NCI-H226 (cell line): ENCODE results near the gene NAT8L.

Source experiments
- DNase-seq: peaks from one replicate; pipeline ENCODE4 v3.0.0-alpha.2; 2015

The NAT8L gene

DNA sequence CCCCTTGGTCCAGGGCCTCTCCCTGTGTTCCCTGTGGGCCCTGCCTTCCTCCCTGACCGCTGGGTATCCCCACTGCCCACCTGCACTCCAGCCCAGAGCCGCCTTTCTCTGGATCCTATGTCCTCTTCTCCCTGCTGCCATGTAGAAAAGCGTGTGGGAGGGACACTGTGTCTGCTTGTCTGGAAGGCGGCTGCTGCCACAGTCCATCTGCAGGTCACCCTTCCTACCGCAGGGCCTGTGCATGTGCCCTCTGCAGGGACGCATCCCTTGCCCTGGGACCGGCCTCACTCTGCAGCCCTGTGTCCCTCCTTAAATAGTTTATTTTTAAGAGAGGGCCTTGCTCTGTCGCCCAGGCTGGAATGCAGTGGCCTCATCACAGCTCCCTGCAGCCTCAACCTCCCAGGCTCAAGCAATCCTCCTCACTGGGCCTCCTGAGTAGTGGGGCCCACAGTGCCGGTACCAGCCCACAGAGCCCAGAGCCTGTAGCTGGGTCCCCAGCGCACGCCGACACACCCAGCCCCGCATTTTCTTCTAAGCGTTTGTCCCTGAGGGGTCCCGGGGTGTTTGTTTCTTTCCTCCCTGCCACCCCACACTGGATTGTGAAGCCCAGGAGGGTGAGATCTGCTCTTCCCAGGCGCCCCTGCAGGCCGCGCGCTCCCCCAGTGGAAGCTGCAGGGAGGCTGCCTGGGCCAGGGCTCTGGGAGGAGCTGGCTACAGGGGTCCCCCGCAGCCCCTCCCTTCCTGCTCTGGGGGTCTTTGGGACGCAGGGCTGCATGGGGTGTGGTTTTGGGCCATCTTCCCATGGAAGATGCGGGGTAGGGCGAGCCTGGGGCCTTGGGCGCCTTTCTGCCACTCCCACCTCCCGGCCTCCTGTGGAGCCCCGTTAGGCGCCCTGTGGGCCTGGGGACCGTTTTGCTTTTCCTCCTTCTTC is 12.8 kb upstream of the NAT8L start:
- DNase-seq: no peak

GRCh38 chr4:2047031-2047660 is 12.0 kb upstream of the NAT8L start:
- no peak for DNase-seq

- no peak for DNase-seq
Observed at GRCh38 chr4:2047781-2048581, 11.1 kb upstream of the NAT8L start.

DNA sequence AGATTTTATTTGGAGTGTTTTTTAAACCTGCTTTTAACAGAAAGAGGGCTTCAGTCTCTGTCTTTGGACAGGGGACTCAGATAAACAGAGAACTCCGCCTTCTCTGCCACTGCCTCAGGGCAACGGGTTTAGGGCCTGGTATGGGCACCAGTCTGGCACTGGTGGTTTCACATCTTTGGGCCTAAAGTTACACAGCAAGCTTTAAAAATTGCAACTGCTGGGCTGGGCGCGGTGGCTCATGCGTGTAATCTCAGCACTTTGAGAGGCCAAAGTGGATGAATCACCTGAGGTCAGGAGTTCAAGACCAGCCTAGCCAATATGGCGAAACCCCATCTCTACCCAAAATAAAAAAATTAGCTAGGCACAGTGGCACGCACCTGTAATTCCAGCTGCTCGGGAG is 10.3 kb upstream of the NAT8L start:
- peak; percentile 39 for DNase-seq

DNA sequence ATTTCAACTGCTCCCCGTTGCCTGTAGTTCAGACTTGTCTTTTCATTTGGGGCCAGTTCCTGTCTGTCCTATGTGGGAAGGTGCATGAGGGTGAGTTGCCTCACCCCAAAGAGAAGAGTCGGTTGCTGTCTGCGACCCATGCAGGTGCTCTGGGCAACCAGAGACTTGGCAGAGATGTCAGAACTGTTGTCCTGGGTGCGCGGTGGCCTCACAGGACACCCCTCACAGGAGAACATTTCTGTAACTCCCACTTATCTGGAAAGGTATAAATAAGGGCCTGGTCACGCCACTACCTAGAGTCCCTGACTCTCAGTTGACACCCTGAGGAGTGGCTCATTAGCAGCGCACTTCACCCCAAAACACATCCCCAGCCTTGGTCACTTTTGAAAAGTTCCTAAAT is 9.7 kb upstream of the NAT8L start:
- DNase-seq: no peak

DNA sequence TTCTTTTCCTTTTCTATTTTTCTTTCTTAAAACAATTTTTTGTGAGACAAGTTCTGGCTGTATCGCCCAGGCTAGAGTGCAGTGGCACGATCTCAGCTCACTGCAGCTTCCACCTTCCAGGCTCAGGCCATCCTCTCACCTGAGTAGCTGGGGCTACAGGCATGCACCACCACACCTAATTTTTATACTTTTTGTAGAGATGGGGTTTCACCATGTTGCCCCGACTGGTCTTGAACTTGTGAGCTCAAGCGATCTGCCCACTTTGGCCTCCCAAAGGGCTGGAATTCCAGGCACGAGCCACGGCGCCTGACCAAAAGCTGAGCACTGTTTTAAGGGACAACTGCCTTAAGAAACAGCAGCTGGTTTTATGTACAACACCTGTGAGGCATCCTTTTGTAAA is 9.3 kb upstream of the NAT8L start:
- DNase-seq: no peak

DNA sequence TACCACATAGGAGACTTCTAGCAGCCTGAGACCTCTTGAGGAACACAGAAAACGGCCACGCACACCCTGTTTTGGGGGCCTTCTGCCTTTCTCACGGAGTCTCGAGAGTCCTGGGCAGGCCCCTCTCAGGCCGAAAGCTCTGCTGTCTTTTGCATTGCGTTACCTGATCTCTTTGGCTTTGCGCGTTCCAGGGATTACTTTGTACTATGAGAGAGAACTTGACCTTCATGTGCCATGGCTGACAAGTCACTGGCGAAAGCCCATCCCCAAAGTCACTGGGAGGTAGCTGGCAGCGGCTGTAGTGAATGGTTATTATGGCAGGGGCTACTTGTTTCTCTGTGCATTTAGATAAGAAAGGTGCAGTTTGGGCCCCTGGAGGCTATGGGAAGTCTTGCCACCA is 8.0 kb upstream of the NAT8L start:
- DNase-seq: no peak

DNA sequence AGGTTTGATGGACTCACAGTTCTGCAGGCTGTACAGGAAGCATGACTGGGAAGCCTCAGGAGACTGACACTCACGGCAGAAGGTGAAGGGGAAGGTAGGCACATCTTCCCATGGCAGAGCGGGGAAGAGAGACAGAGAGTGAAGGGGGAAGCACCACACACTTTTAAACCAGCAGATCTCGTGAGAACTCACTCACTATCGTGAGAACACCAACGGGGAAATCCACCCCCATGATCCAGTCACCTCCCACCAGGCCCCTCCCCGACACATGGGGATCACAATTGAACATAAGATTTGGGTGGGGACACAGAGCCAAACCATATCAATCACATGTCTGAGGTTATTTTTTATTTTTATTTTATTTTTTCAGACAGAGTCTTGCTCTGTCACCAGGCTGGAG is 4.9 kb upstream of the NAT8L start:
- DNase-seq: no peak

GRCh38 chr4:2057382-2058065 is 1.6 kb upstream of the NAT8L start:
- no peak for DNase-seq

- no peak for DNase-seq
Observed at GRCh38 chr4:2058264-2059045, 672 bp upstream of the NAT8L start.

DNA sequence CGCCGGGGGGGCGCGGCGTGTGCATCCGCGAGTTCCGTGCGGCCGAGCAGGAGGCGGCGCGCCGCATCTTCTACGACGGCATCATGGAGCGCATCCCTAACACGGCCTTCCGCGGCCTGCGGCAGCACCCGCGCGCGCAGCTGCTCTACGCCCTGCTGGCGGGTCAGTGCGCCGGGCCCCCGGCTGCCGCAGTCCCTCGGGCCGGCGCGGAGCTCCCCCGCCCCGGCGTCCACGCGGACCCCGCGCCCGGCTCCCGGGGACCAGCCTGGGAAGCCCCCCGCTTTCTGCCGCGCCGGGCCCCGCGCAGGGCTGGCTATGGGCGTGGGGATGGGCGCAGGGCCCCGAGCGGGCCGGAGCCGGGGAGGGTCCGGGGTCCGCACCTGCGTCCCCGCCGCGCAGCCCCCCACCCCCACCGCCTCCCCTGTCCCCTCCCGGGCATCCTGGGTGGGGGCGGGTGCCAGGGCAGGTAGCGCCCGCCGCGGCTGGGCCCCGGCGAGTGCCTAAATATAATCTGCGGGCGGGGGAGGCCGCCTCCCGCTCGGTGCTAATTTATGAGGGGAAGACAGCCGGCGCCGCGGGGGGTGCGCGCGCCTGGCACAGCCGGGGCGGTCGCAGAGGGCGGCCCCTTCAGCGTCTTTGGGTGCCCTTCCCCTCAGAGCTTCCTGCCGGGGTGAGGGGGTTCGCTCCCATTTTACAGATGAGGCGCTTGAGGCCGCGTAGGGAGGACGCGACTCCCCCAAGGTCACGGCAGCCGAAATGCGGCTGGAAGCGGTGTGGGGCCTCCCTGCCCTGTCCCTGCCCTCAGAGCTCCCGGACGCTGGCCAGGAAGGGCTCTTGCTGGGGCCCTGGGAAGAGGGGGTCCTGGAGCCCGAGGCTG is 837 bp downstream of the NAT8L start:
- DNase-seq: peak; percentile 18

DNA sequence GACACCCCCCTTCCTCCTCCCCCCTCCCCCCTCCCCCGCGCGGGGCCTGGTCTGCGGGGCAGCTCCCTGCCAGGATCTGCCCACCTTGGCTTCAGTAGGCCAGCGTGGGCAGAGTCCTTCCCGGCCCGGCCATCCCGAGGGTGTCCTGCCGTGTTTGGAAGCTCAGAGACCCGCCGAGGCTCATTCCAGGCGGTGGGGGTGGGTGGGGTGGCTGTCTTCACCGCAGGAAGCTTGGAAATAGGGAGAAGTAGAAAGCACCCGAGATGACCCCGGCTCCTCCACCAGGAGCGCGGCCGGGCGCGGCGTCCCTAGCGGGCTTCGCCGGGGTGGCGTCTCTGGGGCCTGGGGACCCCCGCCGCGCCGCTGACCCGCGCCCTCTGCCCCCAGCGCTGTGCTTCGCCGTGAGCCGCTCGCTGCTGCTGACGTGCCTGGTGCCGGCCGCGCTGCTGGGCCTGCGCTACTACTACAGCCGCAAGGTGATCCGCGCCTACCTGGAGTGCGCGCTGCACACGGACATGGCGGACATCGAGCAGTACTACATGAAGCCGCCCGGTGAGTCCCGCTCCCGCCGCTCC is 1.6 kb downstream of the NAT8L start:
- no peak for DNase-seq

- no peak for DNase-seq
Observed at GRCh38 chr4:2061186-2062131, 2.3 kb downstream of the NAT8L start.

DNA sequence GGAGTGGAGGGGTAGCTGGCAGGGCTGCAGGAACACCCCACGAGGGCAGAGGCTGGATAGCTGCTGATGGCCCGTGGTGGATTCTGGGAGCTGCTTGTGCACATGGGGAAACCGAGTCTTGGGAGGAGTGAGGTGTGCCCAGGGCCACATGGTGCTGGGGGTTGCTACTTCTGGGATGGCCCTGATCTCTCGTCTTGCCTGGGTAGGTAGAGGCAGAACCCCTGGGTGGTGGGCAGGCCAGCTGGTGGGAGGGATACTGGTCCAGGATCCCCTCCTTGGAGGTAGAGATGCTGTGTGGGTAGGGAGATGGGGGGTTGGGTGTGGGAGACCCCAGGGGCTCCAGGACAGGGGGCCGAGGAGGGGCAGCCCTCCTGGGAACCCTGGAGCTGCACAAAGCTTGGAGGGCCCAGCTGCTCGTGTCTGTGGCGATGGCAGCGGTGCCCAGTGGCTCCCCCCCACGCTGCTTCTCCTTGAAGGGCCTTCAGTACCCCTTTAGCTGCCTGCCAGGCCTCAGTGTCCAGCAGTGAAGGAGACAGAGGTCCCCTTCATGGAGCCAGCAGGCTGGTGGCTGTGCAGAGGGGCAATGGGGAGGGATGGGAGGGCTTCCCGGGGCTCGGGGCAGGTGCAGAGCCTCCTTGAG is 3.2 kb downstream of the NAT8L start:
- no peak for DNase-seq

GRCh38 chr4:2062808-2063524 is 3.8 kb downstream of the NAT8L start:
- no peak for DNase-seq

- no peak for DNase-seq
Observed at GRCh38 chr4:2063557-2064275, 4.6 kb downstream of the NAT8L start.

DNA sequence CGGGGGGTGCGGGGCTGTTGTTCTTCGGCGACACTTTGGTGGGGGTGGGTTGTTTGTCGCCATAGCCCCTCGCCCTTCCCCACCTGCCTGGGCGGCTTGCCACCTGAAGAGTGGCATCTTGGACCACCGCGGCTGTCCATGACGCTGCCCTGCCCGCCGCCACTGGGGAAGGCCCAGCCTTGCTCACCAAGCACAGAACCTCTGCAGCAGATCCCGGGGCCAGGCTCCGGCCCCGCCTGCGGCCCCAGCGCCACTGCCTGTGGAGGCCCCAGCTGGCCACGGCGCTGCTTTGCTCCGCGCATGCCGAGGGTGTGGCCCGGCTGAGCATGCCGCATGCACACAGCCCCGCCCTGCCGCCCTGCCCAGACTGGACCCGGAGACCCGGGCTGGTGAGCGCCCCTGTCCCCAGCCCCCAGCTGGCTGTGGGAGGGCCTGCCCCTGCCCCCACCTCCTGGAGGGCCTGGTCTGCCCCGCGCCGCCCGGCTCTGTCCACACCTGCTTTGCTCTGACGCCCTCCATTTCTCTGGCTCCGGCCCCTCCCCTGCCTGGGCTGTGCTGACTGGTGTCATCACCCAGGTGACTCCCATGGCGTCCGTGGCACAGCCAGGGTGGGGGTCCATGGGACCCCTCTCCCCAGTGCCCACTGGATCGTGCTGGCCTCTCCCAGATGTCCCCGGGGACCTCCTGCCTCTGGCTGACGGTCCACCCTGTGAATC is 5.3 kb downstream of the NAT8L start:
- peak; percentile 33 for DNase-seq
